Medulla oblongata (tissue), 1 donor: ENCODE results near the gene CHRM1.
"Not testable (repeated sequence)": the region's sequence is repeated elsewhere in the genome, so short reads cannot be mapped to it uniquely, and the experiment has no call there.

Experiments
- DNase-seq: peaks from one replicate; pipeline ENCODE4 v3.0.0-alpha.2; 2015; ENCODE audit errors: extremely low spot score

The CHRM1 gene

GRCh38 chr11:62921201-62921572, at the start of gene CHRM1:
CHRM1 (minus strand) TSS chr11:62921363; CDS start chr11:62911100, 10,263 bp downstream.
- no peak for DNase-seq

GRCh38 chr11:62965574-62965973, 44.4 kb upstream of the CHRM1 start:
- DNase-seq: no peak

- DNase-seq: no peak
These were observed 41.2 kb upstream of the CHRM1 start for GRCh38 chr11:62962391-62962790.

- DNase-seq: no peak
These were observed 39.9 kb upstream of the CHRM1 start for GRCh38 chr11:62961017-62961570.

- no peak for DNase-seq
These were observed 38.3 kb upstream of the CHRM1 start for GRCh38 chr11:62959422-62959980.

GRCh38 chr11:62958547-62959421, 37.6 kb upstream of the CHRM1 start:
- DNase-seq: no peak

- DNase-seq: no peak
These were observed 36.0 kb upstream of the CHRM1 start for GRCh38 chr11:62957147-62957546.

- no peak for DNase-seq
These were observed 33.3 kb upstream of the CHRM1 start for GRCh38 chr11:62954478-62954877.

GRCh38 chr11:62953811-62954210, 32.6 kb upstream of the CHRM1 start:
- DNase-seq: no peak

- no peak for DNase-seq
These were observed 27.7 kb upstream of the CHRM1 start for GRCh38 chr11:62948765-62949320.

- DNase-seq: not testable (repeated sequence)
These were observed 24.4 kb upstream of the CHRM1 start for GRCh38 chr11:62945538-62945937.

GRCh38 chr11:62937528-62937927, 16.4 kb upstream of the CHRM1 start:
- not testable (repeated sequence) for DNase-seq

GRCh38 chr11:62934496-62934785, 13.3 kb upstream of the CHRM1 start:
- DNase-seq: no peak

- DNase-seq: no peak
These were observed 12.8 kb upstream of the CHRM1 start for GRCh38 chr11:62933750-62934495.

- DNase-seq: no peak
These were observed 12.1 kb upstream of the CHRM1 start for GRCh38 chr11:62933285-62933684.

GRCh38 chr11:62931499-62932278, 10.5 kb upstream of the CHRM1 start:
- no peak for DNase-seq

- DNase-seq: no peak
These were observed 9.5 kb upstream of the CHRM1 start for GRCh38 chr11:62930666-62931065.

GRCh38 chr11:62930157-62930556, 9.0 kb upstream of the CHRM1 start:
- no peak for DNase-seq

- no peak for DNase-seq
These were observed 6.8 kb upstream of the CHRM1 start for GRCh38 chr11:62928011-62928410.

GRCh38 chr11:62926680-62927455, 5.7 kb upstream of the CHRM1 start:
- DNase-seq: no peak
